Glutamatergic neuron (in vitro differentiated cells): ENCODE data around the gene NXNL1. TPM values are rescaled to one million over a fixed set of nuclear protein-coding genes. Genes with fewer than 3 reads are reported as not detected.
"Not testable (repeated sequence)": the region's sequence is repeated elsewhere in the genome, so short reads cannot be mapped to it uniquely, and the experiment has no call there.

Source experiments
- DNase-seq: peaks from one replicate; pipeline ENCODE4 v3.0.0; 2022
- H3K27ac Mint-ChIP-seq: one replicate; pipeline ENCODE4 v1.8.0; 2020; ENCODE audit warnings: mild to moderate bottlenecking, mixed read lengths, inconsistent platforms; ENCODE audit not compliant: unreplicated experiment
- H3K27me3 Mint-ChIP-seq: one replicate; pipeline ENCODE4 v1.8.0; 2020; ENCODE audit warnings: mild to moderate bottlenecking, moderate library complexity, mixed read lengths, inconsistent platforms; ENCODE audit not compliant: unreplicated experiment
- H3K36me3 Mint-ChIP-seq: one replicate; pipeline ENCODE4 v1.8.0; 2020; ENCODE audit warnings: mild to moderate bottlenecking, mixed read lengths, inconsistent platforms; ENCODE audit not compliant: unreplicated experiment
- H3K4me1 Mint-ChIP-seq: one replicate; pipeline ENCODE4 v1.8.0; 2020; ENCODE audit warnings: mild to moderate bottlenecking, low read depth, mixed read lengths, inconsistent platforms; ENCODE audit not compliant: unreplicated experiment
- H3K4me3 Mint-ChIP-seq: one replicate; pipeline ENCODE4 v1.8.0; 2020; ENCODE audit warnings: mild to moderate bottlenecking, mixed read lengths, inconsistent platforms; ENCODE audit not compliant: unreplicated experiment
- H3K9me3 Mint-ChIP-seq: one replicate; pipeline ENCODE4 v1.8.0; 2020; ENCODE audit warnings: mild to moderate bottlenecking, moderate library complexity, mixed read lengths, inconsistent platforms; ENCODE audit not compliant: unreplicated experiment
- CTCF ChIP-seq: fragments of 200-600 bp; sonication (generic); IDR thresholded peaks from one replicate; pipeline ENCODE4 v1.5.0; 2021; ENCODE audit not compliant: partially characterized antibody, unreplicated experiment
- total RNA-seq: library from RNA; stranded (reverse); fragmentation: NEBNext Ultra II Directional; extraction: Animal tissue kit (Norgen Biotek cat#: 25700); gene quantifications from one replicate; pipeline ENCODE4 v1.2.1, GENCODE V29; 2021; ENCODE audit not compliant: unreplicated experiment

The NXNL1 gene
- total RNA-seq, 1 donor from 2014 or later, result not detected

- TF ChIP-seq CTCF, result no peak
- Mint-ChIP-seq H3K9me3 (peaks cover 1% of the 10 kb centered on the region), H3K4me1 (peaks cover 2% of the 10 kb centered on the region)
Observed at GRCh38 chr19:17504030-17504429, 43.3 kb upstream of the NXNL1 start.

GRCh38 chr19:17503240-17503639 is 42.5 kb upstream of the NXNL1 start:
- H3K27me3 Mint-ChIP-seq, result peaks cover 8% of the 10 kb centered on the region
- no peak for TF ChIP-seq CTCF
- peaks cover 3% of the 10 kb centered on the region for H3K9me3 Mint-ChIP-seq
- DNase-seq, result no peak
- no peak overlapping the region for H3K27ac Mint-ChIP-seq
- H3K4me3 Mint-ChIP-seq, result no peak overlapping the region
- no peaks in the 10 kb centered on the region for H3K36me3 Mint-ChIP-seq
- peaks cover 9% of the 10 kb centered on the region for H3K4me1 Mint-ChIP-seq

More at GRCh38 chr19:17504030-17504429, 43.3 kb upstream of the NXNL1 start:
- H3K36me3 Mint-ChIP-seq, result no peaks in the 10 kb centered on the region
- no peak overlapping the region for H3K4me3 Mint-ChIP-seq
- H3K27me3 Mint-ChIP-seq, result peaks cover 8% of the 10 kb centered on the region
- no peak overlapping the region for H3K27ac Mint-ChIP-seq
- DNase-seq, result no peak

GRCh38 chr19:17500447-17501198 is 39.9 kb upstream of the NXNL1 start:
- H3K36me3 Mint-ChIP-seq, result no peaks in the 10 kb centered on the region
- peaks cover 7% of the 10 kb centered on the region for H3K9me3 Mint-ChIP-seq
- DNase-seq, result no peak

GRCh38 chr19:17499648-17500446 is 39.1 kb upstream of the NXNL1 start:
- H3K9me3 Mint-ChIP-seq, result peaks cover 7% of the 10 kb centered on the region
- H3K36me3 Mint-ChIP-seq, result no peaks in the 10 kb centered on the region
- H3K27ac Mint-ChIP-seq, result peak overlapping the region; percentile 14
- no peak overlapping the region for H3K4me3 Mint-ChIP-seq
- DNase-seq, result no peak
- peaks cover 8% of the 10 kb centered on the region for H3K27me3 Mint-ChIP-seq
- TF ChIP-seq CTCF, result no peak
- peaks cover 9% of the 10 kb centered on the region for H3K4me1 Mint-ChIP-seq

More at GRCh38 chr19:17500447-17501198, 39.9 kb upstream of the NXNL1 start:
- H3K4me1 Mint-ChIP-seq, result peaks cover 9% of the 10 kb centered on the region
- H3K27me3 Mint-ChIP-seq, result peaks cover 8% of the 10 kb centered on the region
- no peak overlapping the region for H3K4me3 Mint-ChIP-seq
- no peak for TF ChIP-seq CTCF
- no peak overlapping the region for H3K27ac Mint-ChIP-seq

GRCh38 chr19:17499025-17499424 is 38.3 kb upstream of the NXNL1 start:
- not testable (repeated sequence) for H3K27me3 Mint-ChIP-seq, H3K36me3 Mint-ChIP-seq, H3K27ac Mint-ChIP-seq, H3K4me3 Mint-ChIP-seq, H3K4me1 Mint-ChIP-seq, H3K9me3 Mint-ChIP-seq
- DNase-seq, result peak; percentile 48
